Aorta (tissue), 5 donors: ENCODE data around the gene PC. TPM values are rescaled to one million over a fixed set of nuclear protein-coding genes. Genes with fewer than 3 reads are reported as not detected.

ENCODE experiments used
- ATAC-seq: fragments of 200-7000 bp; cut with Tn5 transposase; one replicate; pipeline ENCODE4 v1.9.1; 2022; ENCODE audit warnings: moderate library complexity; ENCODE audit not compliant: low FRiP score
- DNase-seq, 2 donors: peaks; one replicate each; pipeline ENCODE4 v3.0.0-alpha.2; 2020
- H3K27ac ChIP-seq, 2 donors: one replicate each; pipeline ENCODE4 v1.5.1; 2013; ENCODE audit warnings: low read length in 2 of 2, mild to moderate bottlenecking in 2 of 2, moderate library complexity in 2 of 2, control low read depth in 1 of 2, inconsistent platforms in 1 of 2, low read depth in 1 of 2
- H3K27me3 ChIP-seq, 2 donors: one replicate each; pipeline ENCODE4 v1.6.1; 2013; ENCODE audit warnings: control low read depth in 1 of 2, low read length in 1 of 2, mild to moderate bottlenecking in 1 of 2, moderate library complexity in 1 of 2; ENCODE audit not compliant: insufficient read depth in 2 of 2, control insufficient read depth in 1 of 2
- H3K36me3 ChIP-seq, 2 donors: one replicate each; pipeline ENCODE4 v1.6.1; 2013; ENCODE audit warnings: control low read depth in 1 of 2, low read length in 1 of 2, mild to moderate bottlenecking in 1 of 2; ENCODE audit not compliant: insufficient read depth in 2 of 2, control insufficient read depth in 1 of 2
- H3K4me1 ChIP-seq, 2 donors: one replicate each; pipeline ENCODE4 v1.6.1; 2013; ENCODE audit warnings: low read length in 2 of 2, control low read depth in 1 of 2, mild to moderate bottlenecking in 1 of 2, moderate library complexity in 1 of 2; ENCODE audit not compliant: insufficient read depth in 2 of 2, control insufficient read depth in 1 of 2
- H3K4me3 ChIP-seq, 2 donors: one replicate each; pipeline ENCODE4 v1.5.1; 2013; ENCODE audit warnings: low read length in 2 of 2, control low read depth in 1 of 2, mild to moderate bottlenecking in 1 of 2
- H3K9me3 ChIP-seq: one replicate; pipeline ENCODE4 v1.6.1; 2013; ENCODE audit warnings: mild to moderate bottlenecking, low read length; ENCODE audit not compliant: control insufficient read depth
- WGBS, 2 donors: extraction: QIAGEN DNeasy Blood & Tissue Kit; methylation state at CpG; one replicate each; pipeline ENCODE4 v1.1.7; 2013; 5-methylcytosine and 5-hydroxymethylcytosine counted together
- intact Hi-C, 2 donors: fragments of 100-400 bp; cut with DNase I; formaldehyde crosslinking; loops; one replicate each; pipeline versions ENCODE4 v1.14.2 to v1.15.0; 2022
- polyA plus RNA-seq, 2 donors: library from polyadenylated mRNA; stranded (reverse); fragments of 200-250 nt; gene quantifications; one replicate each; pipeline ENCODE4 v1.2.3, GENCODE V29; 2013
- total RNA-seq, 2 donors: library from RNA; stranded (reverse); fragmentation: NEBNext Ultra II Directional; extraction: Animal tissue kit (Norgen Biotek cat#: 25700); gene quantifications; one replicate each; pipeline ENCODE4 v1.2.1, GENCODE V29; 2021
- donor health status: healthy with polysubstance abuse.
- donor health status: Bipolar disorder and iron deficiency.
- donor health status: DM: no; HTN: no; CAD: no.
- donor health status: DM: no; HTN: no; CAD: no.
- donor health status: DM: yes; HTN: yes; CAD: no.

Gene PC
- total and polyA plus RNA-seq, 4 donors: 12.6 to 22.7 (median 14.8) TPM

GRCh38 chr11:66848671-66849500 lies 109.3 kb downstream of the PC start:
- no peak for ATAC-seq
- no peaks in the 10 kb centered on the region for H3K27me3 ChIP-seq
- no peaks in the 10 kb centered on the region for H3K4me1 ChIP-seq
- no peaks in the 10 kb centered on the region for H3K9me3 ChIP-seq
- no peaks in the 10 kb centered on the region for H3K36me3 ChIP-seq
- peak in 1 of 2 donors; percentile 74 for DNase-seq
- intact Hi-C loops: loop anchor here in 1 of 2 donors (5.0 kb wide), 1 partner anchor 33 kb away; no protein-coding TSS in a partner anchor
- 75 to 76% methylated on average over 28 of the region's 28 CpGs for WGBS, 2 donors
- no peak overlapping the region for H3K4me3 ChIP-seq
- H3K27ac ChIP-seq: no peak overlapping the region

- no peaks in the 10 kb centered on the region for H3K9me3 ChIP-seq
- H3K36me3 ChIP-seq: no peaks in the 10 kb centered on the region
- no peaks in the 10 kb centered on the region for H3K27me3 ChIP-seq
- DNase-seq: peak in 1 of 2 donors; percentile 58
- ATAC-seq: no peak
- no peak overlapping the region for H3K4me3 ChIP-seq
- no peak overlapping the region for H3K27ac ChIP-seq
- intact Hi-C loops: loop anchor here in 1 of 2 donors (5.0 kb wide), 1 partner anchor 35 kb away; no protein-coding TSS in a partner anchor
- 83 to 88% methylated on average over 14 of the region's 14 CpGs for WGBS, 2 donors
- H3K4me1 ChIP-seq: no peaks in the 10 kb centered on the region
These were observed 110.5 kb downstream of the PC start for GRCh38 chr11:66847461-66848232.

DNA sequence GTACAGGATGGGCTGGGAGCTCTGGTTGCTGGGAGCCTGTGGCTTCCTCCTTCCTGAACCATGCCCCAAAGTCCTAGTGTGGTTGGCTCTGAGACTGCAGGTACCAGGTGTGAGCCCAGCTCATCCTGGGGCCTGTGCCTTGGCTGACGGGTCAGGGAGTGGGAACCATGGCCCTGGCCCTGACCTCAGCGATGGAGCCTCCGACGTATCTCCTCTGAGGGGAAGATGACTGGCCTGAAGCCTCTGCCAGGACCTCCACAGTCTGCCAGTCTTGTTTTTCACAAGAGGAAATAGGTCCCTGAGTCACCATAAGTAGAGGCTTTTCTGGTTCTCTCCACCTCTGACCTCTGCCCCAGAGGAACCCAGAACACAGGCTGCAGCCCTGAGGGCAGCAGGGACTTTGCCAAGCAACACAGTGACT lies 111.5 kb downstream of the PC start:
- DNase-seq (peak in 1 of 2 donors; percentile 61), ATAC-seq (no peak)
- H3K36me3 ChIP-seq: no peaks in the 10 kb centered on the region
- H3K4me3 ChIP-seq: no peak overlapping the region
- no peak overlapping the region for H3K27ac ChIP-seq
- intact Hi-C loops: loop anchor here in 1 of 2 donors (5.0 kb wide), 1 partner anchor 36 kb away; no protein-coding TSS in a partner anchor
- H3K27me3 ChIP-seq: no peaks in the 10 kb centered on the region
- no peaks in the 10 kb centered on the region for H3K4me1 ChIP-seq
- WGBS, 2 donors: 80 to 85% methylated on average over 4 of the region's 4 CpGs
- no peaks in the 10 kb centered on the region for H3K9me3 ChIP-seq

DNA sequence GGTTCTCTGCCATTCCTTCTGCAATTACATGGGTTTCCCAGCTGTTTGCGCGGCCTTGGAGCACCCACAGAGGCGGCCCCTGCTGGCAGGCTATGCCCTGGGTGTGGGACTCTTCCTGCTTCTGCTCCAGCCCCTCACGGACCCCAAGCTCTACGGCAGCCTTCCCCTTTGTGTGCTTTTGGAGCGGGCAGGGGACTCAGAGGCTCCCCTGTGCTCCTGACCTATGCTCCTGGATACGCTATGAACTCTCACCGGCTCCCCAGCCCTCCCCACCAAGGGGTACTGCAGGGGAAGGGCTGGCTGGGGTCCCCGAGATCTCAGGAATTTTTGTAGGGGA lies 112.3 kb downstream of the PC start:
- H3K4me3 ChIP-seq: no peak overlapping the region
- no peaks in the 10 kb centered on the region for H3K27me3 ChIP-seq
- 85 to 89% methylated on average over 9 of the region's 9 CpGs for WGBS, 2 donors
- H3K36me3 ChIP-seq: no peaks in the 10 kb centered on the region
- intact Hi-C loops: loop anchor here in 1 of 2 donors (5.0 kb wide), 1 partner anchor 36 kb away; no protein-coding TSS in a partner anchor
- no peak overlapping the region for H3K27ac ChIP-seq
- peak in 1 of 2 donors; percentile 46 for DNase-seq
- no peak for ATAC-seq
- H3K4me1 ChIP-seq: no peaks in the 10 kb centered on the region
- H3K9me3 ChIP-seq: no peaks in the 10 kb centered on the region

DNA sequence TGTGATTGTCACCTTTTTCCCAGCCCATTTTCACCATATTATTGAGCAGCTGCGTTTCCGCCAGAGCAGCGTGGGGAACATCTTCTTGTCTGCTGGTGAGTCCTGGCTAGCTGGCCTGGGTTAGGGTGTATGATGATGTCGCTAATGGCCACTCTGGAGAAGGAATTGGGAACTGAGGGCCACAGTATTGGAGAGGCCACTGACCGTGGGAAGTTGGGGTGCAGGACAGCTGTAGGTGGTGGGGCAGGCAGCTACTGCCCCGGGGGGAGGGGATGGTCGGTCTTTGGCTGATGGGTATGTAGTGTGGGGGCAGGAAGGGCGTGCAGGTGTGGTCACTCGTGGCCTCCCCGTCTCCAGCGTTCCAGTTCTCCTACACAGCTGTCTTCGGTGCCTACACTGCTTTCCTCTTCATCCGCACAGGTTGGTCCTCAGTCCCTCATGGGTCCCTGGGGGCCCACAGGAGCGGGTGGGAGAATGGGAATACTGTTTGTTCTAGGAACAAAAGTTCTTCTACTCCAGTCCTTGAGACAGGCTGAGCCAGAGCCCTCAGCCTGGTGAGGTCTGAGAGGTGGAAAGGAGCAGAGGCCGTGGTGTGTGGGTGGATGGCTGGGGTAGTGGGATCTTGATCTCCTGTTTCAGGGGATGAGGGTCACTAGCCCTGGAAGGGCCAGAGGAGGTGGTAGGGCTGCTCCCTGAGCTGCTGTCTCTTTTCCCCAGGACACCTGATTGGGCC lies 112.9 kb downstream of the PC start:
- ATAC-seq (no peak), DNase-seq (peak in 1 of 2 donors; percentile 72)
- Histone ChIP-seq H3K4me1 (no peaks in the 10 kb centered on the region), H3K4me3 (no peak overlapping the region), H3K36me3 (no peaks in the 10 kb centered on the region), H3K27me3 (no peaks in the 10 kb centered on the region), H3K27ac (no peak overlapping the region), H3K9me3 (no peaks in the 10 kb centered on the region)
- intact Hi-C loops: loop anchor here in 1 of 2 donors (5.0 kb wide), 1 partner anchor 37 kb away; no protein-coding TSS in a partner anchor
- 89 to 91% methylated on average over 15 of the region's 15 CpGs for WGBS, 2 donors

- Histone ChIP-seq H3K4me1 (no peaks in the 10 kb centered on the region), H3K27ac (no peak overlapping the region), H3K9me3 (no peaks in the 10 kb centered on the region), H3K4me3 (no peak overlapping the region), H3K36me3 (no peaks in the 10 kb centered on the region), H3K27me3 (no peaks in the 10 kb centered on the region)
- DNase-seq (peak in 1 of 2 donors; percentile 79), ATAC-seq (no peak)
- 87 to 88% methylated on average over 12 of the region's 12 CpGs for WGBS, 2 donors
- intact Hi-C loops: loop anchor here in 1 of 2 donors (5.0 kb wide), 2 partner anchors 38 to 128 kb away; no protein-coding TSS in a partner anchor
These were observed 113.6 kb downstream of the PC start for GRCh38 chr11:66844496-66845142.

- DNase-seq (peak in 1 of 2 donors; percentile 31), ATAC-seq (no peak)
- Histone ChIP-seq H3K9me3 (no peaks in the 10 kb centered on the region), H3K27ac (peak overlapping the region; percentile 2 to 56), H3K36me3 (no peaks in the 10 kb centered on the region), H3K27me3 (no peaks in the 10 kb centered on the region), H3K4me3 (peak overlapping the region; percentile 52 to 92), H3K4me1 (no peaks in the 10 kb centered on the region)
- intact Hi-C loops: loop anchor here in 1 of 2 donors (5.0 kb wide), 1 partner anchor 128 kb away; no protein-coding TSS in a partner anchor
- WGBS, 2 donors: 13 to 14% methylated on average over 16 of the region's 16 CpGs
These were observed 114.2 kb downstream of the PC start for GRCh38 chr11:66843776-66844495.
